ENCODE data around the gene KMT5B. TPM values are rescaled to one million over a fixed set of nuclear protein-coding genes. Genes with fewer than 3 reads are reported as not detected.

The KMT5B gene
- total and polyA plus RNA-seq, 2 of the 4 experiments (the other 2 are of a cell fraction), result 11.2 to 13.4 TPM

- in situ Hi-C loops (cut with MboI; ENCODE audit: low sequenced_read_pairs), result loop anchor here (5.0 kb wide), 1 partner anchor 41 kb away; no protein-coding TSS in a partner anchor
- peak overlapping the region; percentile 48; the same call in 1 of the 3 replicates for H2BK15ac ChIP-seq (ENCODE audit: low read depth, low read length)
- peak overlapping the region; percentile 6 to 90; a peak in 3 of 4 replicates for H4K8ac ChIP-seq (ENCODE audit: low read depth in 2 of 2, low read length in 2 of 2)
- peak overlapping the region; percentile 81 for H3K23ac ChIP-seq (ENCODE audit: low read depth, low read length)
- peaks cover 11% of the 10 kb centered on the region for H3K4me1 ChIP-seq (ENCODE audit: control insufficient read depth, insufficient read depth, low read length)
- peak overlapping the region; percentile 89 for H4K5ac ChIP-seq (ENCODE audit: low read depth, low read length)
- H3K56ac ChIP-seq (ENCODE audit: extremely low read depth, insufficient read depth, low read length), result peak overlapping the region; percentile 22; the same call in 1 of the 2 replicates
- peak; percentile 80 for ATAC-seq (ENCODE audit: low read depth)
- H2BK5ac ChIP-seq (ENCODE audit: low read depth, low read length, poor library complexity, severe bottlenecking), result peak overlapping the region; percentile 73
- H2AK5ac ChIP-seq (ENCODE audit: low read depth, low read length), result peak overlapping the region; percentile 50; the same call in 1 of the 2 replicates
- peak overlapping the region; percentile 87 for H2BK120ac ChIP-seq (ENCODE audit: low read depth, low read length)
- H2AK9ac ChIP-seq (replicated peaks; ENCODE audit: low read depth, low read length, poor library complexity), result peak overlapping the region; percentile 6
- peak overlapping the region; percentile 56 for H3K4me2 ChIP-seq (ENCODE audit: low read depth, low read length)
- ChIA-PET CTCF (no interaction called here), POLR2A (ENCODE audit: unreplicated experiment) (no interaction called here)
- 18% methylated on average over 3 of the region's 9 CpGs; no CpG with 5 or more reads in 1 of the 2 experiments for WGBS, 2 experiments (ENCODE audit: extremely low coverage in 2 of 2, insufficient read length in 1 of 2)
- H3K14ac ChIP-seq (replicated peaks; ENCODE audit: low read depth, low read length), result peak overlapping the region; percentile 90
- peak overlapping the region; percentile 52 for H3K9ac ChIP-seq (ENCODE audit: low read depth, low read length)
- peak; percentile 23; the same call in 1 of the 2 replicates for TF ChIP-seq USF2 (IDR thresholded peaks at IDR 0.05; ENCODE audit: low read depth, low read length)
- TF ChIP-seq BHLHE40 (IDR thresholded peaks at IDR 0.05; ENCODE audit: low read depth, low read length), result peak; percentile 82
- TF ChIP-seq CEBPB (IDR thresholded peaks at IDR 0.05; ENCODE audit: low read depth, low read length), result no peak
- intact Hi-C loops (cut with micrococcal nuclease), result loop anchor here (2.0 kb wide), 2 partner anchors 190 to 326 kb away; no protein-coding TSS in a partner anchor
- no peaks in the 10 kb centered on the region for H3K27me3 ChIP-seq (ENCODE audit: control insufficient read depth, insufficient read depth, low read length)
- H4K20me1 ChIP-seq (ENCODE audit: insufficient read depth, low read length), result peaks cover 8% of the 10 kb centered on the region
- no peak overlapping the region for H3K4me3 ChIP-seq (ENCODE audit: insufficient read depth, low read depth, low read length)
- H2AFZ ChIP-seq (replicated peaks; ENCODE audit: low read length, poor library complexity), result peak overlapping the region; percentile 87
- peak; percentile 45 for DNase-seq
- peaks cover 0 to 6% of the 10 kb centered on the region in 2 experiments; a peak in 1 of 4 replicates for H3K79me1 ChIP-seq (ENCODE audit: low read depth in 1 of 2, low read length in 2 of 2)
- peak overlapping the region; percentile 66 for H2BK20ac ChIP-seq (ENCODE audit: low read depth, low read length)
- peak overlapping the region; percentile 85 for H3K4ac ChIP-seq (ENCODE audit: low read depth, low read length)
- H3K9me1 ChIP-seq (ENCODE audit: insufficient read depth, low read length), result peaks cover 9% of the 10 kb centered on the region
- peak overlapping the region; percentile 29 for H3K18ac ChIP-seq (ENCODE audit: low read depth, low read length)
- H4K91ac ChIP-seq (ENCODE audit: insufficient read depth, low read depth, low read length), result peak overlapping the region; percentile 76
- peaks cover 10% of the 10 kb centered on the region for H3K36me3 ChIP-seq (ENCODE audit: control insufficient read depth, insufficient read depth, low read length)
- BruUV-seq (replicated peaks), result no TSS peak
- peak overlapping the region; percentile 88 for H3K27ac ChIP-seq (ENCODE audit: insufficient read depth, low read length)
- dilution Hi-C loops (cut with HindIII; ENCODE audit: low sequenced_read_pairs, unreplicated experiment), result no loop called here
- peaks cover 2% of the 10 kb centered on the region; the same call in 1 of the 2 replicates for H3K9me3 ChIP-seq (ENCODE audit: control insufficient read depth, insufficient read depth, low read length)
Measured at GRCh38 chr11:68256331-68256741, 43.2 kb upstream of the KMT5B start.

Data from IMR-90 (cell line).